KMS-11 (cell line): Measurements from ENCODE around the gene TTC31.
A peak's percentile ranks its signal among the peaks of the same experiment; 100 is the strongest.

Experiments used
- H2AFZ ChIP-seq: fragments of 200-600 bp; sonication (generic); 2 replicates; pipeline ENCODE4 v1.6.1; 2016; ENCODE audit warnings: antibody characterized with exemption, mixed run types, low read depth
- H3K27ac ChIP-seq: fragments of 200-600 bp; sonication (generic); 2 replicates; pipeline ENCODE4 v1.6.1; 2016; ENCODE audit warnings: mild to moderate bottlenecking, mixed run types
- H3K27me3 ChIP-seq: fragments of 200-600 bp; sonication (generic); 2 replicates; pipeline ENCODE4 v1.6.1; 2017; ENCODE audit warnings: mild to moderate bottlenecking, low read depth, mixed run types, moderate library complexity; ENCODE audit not compliant: insufficient read depth
- H3K36me3 ChIP-seq: fragments of 200-600 bp; sonication (generic); 2 replicates; pipeline ENCODE4 v1.6.1; 2017; ENCODE audit warnings: mild to moderate bottlenecking, mixed run types; ENCODE audit not compliant: insufficient read depth
- H3K4me1 ChIP-seq: fragments of 200-600 bp; sonication (generic); 2 replicates; pipeline ENCODE4 v1.6.1; 2016; ENCODE audit warnings: mild to moderate bottlenecking, low read depth, mixed run types; ENCODE audit not compliant: poor library complexity, severe bottlenecking
- H3K4me2 ChIP-seq: fragments of 200-600 bp; sonication (generic); 2 replicates; pipeline ENCODE4 v1.7.0; 2016; ENCODE audit warnings: mild to moderate bottlenecking, mixed run types
- H3K4me3 ChIP-seq: fragments of 200-600 bp; sonication (generic); IDR thresholded peaks from 2 replicates; pipeline ENCODE4 v1.6.1; 2017; ENCODE audit warnings: low read depth, low read length, mixed read lengths; ENCODE audit not compliant: insufficient read depth
- H3K79me2 ChIP-seq: fragments of 200-600 bp; sonication (generic); 2 replicates; pipeline ENCODE4 v1.6.1; 2016; ENCODE audit warnings: low read depth, mixed run types; ENCODE audit not compliant: insufficient read depth
- H3K9ac ChIP-seq: fragments of 200-600 bp; sonication (generic); 2 replicates; pipeline ENCODE4 v1.6.1; 2016; ENCODE audit warnings: mild to moderate bottlenecking, mixed run types
- H4K20me1 ChIP-seq: fragments of 200-600 bp; sonication (generic); 2 replicates; pipeline ENCODE4 v1.6.1; 2016; ENCODE audit warnings: mild to moderate bottlenecking, mixed run types; ENCODE audit not compliant: insufficient read depth
- CTCF ChIP-seq: fragments of 200-600 bp; sonication (generic); conservative IDR thresholded peaks from 2 replicates; pipeline ENCODE4 v1.6.1; 2017; ENCODE audit warnings: low read depth, mild to moderate bottlenecking, antibody characterized with exemption, low read length, moderate library complexity, mixed read lengths

TTC31 gene

DNA sequence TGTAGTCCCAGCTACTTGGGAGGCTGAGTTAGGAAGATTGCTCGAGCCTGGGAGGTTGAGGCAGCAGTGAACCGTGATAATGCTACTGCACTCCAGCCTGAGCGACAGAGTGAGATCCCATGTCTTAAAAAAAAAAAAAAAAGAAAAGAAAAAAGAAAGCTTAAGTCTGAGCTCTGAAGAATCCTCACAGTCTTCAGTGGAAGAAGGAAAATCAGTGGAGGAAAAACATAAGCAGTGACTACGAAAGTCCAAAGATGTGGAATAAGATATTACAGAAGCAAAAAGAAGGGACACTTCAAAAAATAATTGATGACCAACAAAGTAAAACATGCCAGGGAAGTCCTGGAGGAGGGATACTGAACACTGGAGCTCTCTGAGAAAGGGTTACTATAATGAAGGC lies 27.4 kb downstream of the TTC31 start:
- peaks cover 38% of the 10 kb centered on the region for H3K27me3 ChIP-seq
- TF ChIP-seq CTCF: no peak
- peaks cover 23% of the 10 kb centered on the region for H3K4me1 ChIP-seq
- H3K4me2 ChIP-seq: no peak overlapping the region
- no peak overlapping the region for H3K9ac ChIP-seq
- no peaks in the 10 kb centered on the region for H4K20me1 ChIP-seq
- no peaks in the 10 kb centered on the region for H3K36me3 ChIP-seq
- no peak overlapping the region for H2AFZ ChIP-seq
- H3K27ac ChIP-seq: no peak overlapping the region
- H3K79me2 ChIP-seq: peaks cover 13% of the 10 kb centered on the region
- H3K4me3 ChIP-seq: no peak overlapping the region

- Histone ChIP-seq H3K27me3 (peaks cover 38% of the 10 kb centered on the region), H3K9ac (no peak overlapping the region), H3K4me2 (no peak overlapping the region), H2AFZ (no peak overlapping the region), H3K27ac (no peak overlapping the region), H3K4me3 (no peak overlapping the region), H3K36me3 (no peaks in the 10 kb centered on the region), H3K4me1 (peaks cover 15% of the 10 kb centered on the region), H3K79me2 (peaks cover 7% of the 10 kb centered on the region), H4K20me1 (no peaks in the 10 kb centered on the region)
- no peak for TF ChIP-seq CTCF
Measured at GRCh38 chr2:74511104-74511989, 28.5 kb downstream of the TTC31 start.

DNA sequence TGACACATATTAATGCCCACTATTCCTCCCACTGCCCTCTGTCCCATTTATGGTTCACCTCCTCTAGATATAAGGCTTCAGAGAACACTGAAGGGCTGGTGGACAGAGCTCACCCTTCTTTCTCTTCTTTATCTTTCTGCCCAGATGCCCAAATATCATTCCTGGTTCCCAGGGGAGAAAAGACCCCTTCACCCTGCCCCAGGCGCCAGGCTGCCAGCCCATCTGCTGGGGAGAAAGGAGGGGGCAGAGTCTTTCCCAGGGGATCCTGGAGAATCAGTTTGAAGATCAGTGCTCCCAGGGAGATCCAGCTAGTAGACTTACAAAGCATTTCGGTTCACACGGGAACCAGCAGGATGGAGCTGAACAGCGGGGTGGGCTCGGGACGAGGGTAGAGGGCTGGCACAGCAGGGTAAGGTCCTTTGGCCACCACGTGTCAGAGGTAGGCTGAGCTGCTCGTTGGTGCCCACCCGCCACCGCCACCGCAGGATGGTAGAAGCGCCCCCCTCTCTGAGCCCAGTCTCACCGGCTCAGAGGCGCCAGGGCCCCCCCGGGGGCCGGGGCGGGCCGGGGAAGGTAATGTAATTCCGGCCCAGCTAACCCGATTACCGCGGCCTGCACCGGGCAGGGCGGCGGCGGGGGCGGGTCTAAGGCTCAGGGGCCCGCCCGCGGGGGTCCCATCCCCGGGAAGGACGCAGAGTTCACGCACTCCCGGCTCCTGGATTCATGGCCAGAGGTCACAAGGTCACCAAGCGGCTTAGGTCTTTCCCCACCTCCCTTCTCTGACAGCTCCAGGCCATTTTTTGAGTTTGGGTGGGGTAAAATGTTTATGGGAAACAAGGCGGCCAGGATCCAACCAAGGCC lies 30.1 kb downstream of the TTC31 start:
- H3K27ac ChIP-seq: no peak overlapping the region
- H3K4me1 ChIP-seq: peaks cover 9% of the 10 kb centered on the region
- H3K4me3 ChIP-seq: no peak overlapping the region
- no peak overlapping the region for H2AFZ ChIP-seq
- H3K79me2 ChIP-seq: no peaks in the 10 kb centered on the region
- no peaks in the 10 kb centered on the region for H3K36me3 ChIP-seq
- no peak overlapping the region for H3K4me2 ChIP-seq
- H3K9ac ChIP-seq: no peak overlapping the region
- no peaks in the 10 kb centered on the region for H4K20me1 ChIP-seq
- no peak for TF ChIP-seq CTCF
- peaks cover 46% of the 10 kb centered on the region for H3K27me3 ChIP-seq

DNA sequence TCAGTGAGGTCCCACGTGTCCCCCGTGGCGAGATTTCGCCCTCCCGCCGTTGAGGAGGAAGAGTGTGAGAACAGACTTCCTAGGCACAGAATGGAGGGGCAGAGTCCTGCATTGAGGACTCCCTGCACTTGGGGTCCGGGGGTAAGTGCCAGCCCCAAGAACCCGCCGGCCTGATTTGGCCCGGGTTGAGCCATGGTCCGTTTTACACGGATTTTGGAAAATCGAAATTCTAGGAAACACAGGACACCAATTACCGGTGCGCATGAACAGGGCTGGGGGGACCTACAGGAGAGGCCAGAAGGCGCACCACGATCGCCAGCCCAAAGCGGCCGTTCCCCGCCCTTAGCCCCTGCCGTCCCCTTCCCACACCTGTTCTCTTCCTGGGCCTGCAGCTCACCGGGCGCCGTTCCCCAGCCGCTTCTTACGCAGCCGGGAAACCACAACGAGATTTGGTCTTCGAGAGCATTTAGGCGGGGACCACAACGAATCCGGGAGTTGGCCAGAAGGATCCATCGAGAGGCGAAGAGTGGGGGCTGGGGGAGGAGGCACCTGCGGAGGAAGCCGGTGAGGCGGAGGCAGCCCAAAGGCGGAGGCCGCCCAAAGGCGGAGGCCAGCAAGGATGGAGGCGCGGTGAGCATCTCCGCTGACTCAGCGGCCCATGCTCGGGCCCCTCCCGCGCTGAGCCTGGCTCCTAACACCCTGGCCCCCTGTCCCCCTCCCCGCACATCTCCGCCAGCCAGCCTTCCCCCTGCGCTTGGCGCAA lies 30.9 kb downstream of the TTC31 start:
- Histone ChIP-seq H3K4me1 (peaks cover 4% of the 10 kb centered on the region), H3K27ac (no peak overlapping the region), H3K4me2 (peak overlapping the region; percentile 46; the same call in 1 of the 2 replicates), H4K20me1 (no peaks in the 10 kb centered on the region), H3K36me3 (no peaks in the 10 kb centered on the region), H3K4me3 (no peak overlapping the region), H3K9ac (no peak overlapping the region), H2AFZ (peak overlapping the region; percentile 41; the same call in 1 of the 2 replicates), H3K79me2 (no peaks in the 10 kb centered on the region), H3K27me3 (peaks cover 53% of the 10 kb centered on the region)
- no peak for TF ChIP-seq CTCF
